Activated CD8-positive, alpha-beta memory T cell treated with anti-CD3 and anti-CD28 coated beads for 36 hours (primary cell): Measurements from ENCODE around the gene KIF25. TPM values are rescaled to one million over a fixed set of nuclear protein-coding genes. Genes with fewer than 3 reads are reported as not detected.
"Not testable (repeated sequence)": the region's sequence is repeated elsewhere in the genome, so short reads cannot be mapped to it uniquely, and the experiment has no call there.

ENCODE experiments used
- CTCF ChIA-PET: fragments of 350-600 bp; sonication (Branson Sonifier 250); formaldehyde crosslinking; loops from one replicate; lab custom pipeline; 2021; ENCODE audit warnings: antibody characterized with exemption; lab: Charles Lee
- POLR2A ChIA-PET: fragments of 350-600 bp; sonication (Branson Sonifier 250); formaldehyde crosslinking; loops from one replicate; lab custom pipeline; 2021; ENCODE audit warnings: antibody characterized with exemption; lab: Charles Lee
- total RNA-seq, 2 experiments: library from RNA; stranded (reverse); gene quantifications; one replicate each; pipeline ENCODE4 v1.2.3, GENCODE V29; 2021

Gene KIF25
- total RNA-seq, 2 experiments from 2014 or later: not detected

DNA sequence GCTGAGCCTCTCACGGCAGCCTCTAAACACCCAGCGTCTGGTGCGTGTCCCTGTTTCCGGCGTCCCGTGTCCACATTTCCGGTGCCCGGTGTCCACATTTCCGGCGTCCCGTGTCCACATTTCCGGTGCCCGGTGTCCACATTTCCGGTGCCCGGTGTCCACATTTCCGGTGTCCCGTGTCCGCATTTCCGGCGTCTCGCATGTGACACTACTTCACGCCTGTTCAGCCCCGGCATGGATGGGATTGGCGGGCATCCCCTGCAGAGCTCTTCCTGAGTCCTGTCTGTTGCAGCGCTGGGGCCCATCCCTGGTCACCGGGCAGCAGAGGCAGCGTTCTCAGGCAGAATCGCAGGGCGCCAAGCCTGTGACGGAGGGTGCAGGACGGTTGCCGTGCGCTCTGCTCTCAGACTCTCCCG, 78.3 kb downstream of the KIF25 start:
- POLR2A ChIA-PET: no interaction called here
- CTCF ChIA-PET: no interaction called here

DNA sequence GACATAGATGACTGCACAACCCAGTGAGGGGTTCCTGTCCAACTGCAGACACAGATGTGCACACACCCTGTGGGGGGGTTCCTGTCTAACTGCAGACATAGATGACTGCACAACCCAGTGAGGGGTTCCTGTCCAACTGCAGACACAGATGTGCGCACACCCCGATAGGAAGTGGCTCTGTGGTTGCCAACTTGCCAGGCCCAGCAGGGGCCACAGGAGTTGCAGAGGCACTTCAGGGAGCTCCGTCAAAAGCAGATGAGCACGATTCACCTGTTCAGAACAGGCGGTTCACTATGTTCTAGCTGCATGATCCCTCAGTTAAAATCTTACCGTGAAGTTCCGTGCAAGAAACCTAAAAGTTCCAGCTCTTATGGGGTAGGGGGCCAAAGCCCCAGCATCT, 79.9 kb downstream of the KIF25 start:
- POLR2A ChIA-PET: not testable (repeated sequence)
- CTCF ChIA-PET: interaction anchor here (0.7 kb wide), 1 partner anchor 185 kb away, joined by 4 read pairs; no protein-coding TSS in a partner anchor

DNA sequence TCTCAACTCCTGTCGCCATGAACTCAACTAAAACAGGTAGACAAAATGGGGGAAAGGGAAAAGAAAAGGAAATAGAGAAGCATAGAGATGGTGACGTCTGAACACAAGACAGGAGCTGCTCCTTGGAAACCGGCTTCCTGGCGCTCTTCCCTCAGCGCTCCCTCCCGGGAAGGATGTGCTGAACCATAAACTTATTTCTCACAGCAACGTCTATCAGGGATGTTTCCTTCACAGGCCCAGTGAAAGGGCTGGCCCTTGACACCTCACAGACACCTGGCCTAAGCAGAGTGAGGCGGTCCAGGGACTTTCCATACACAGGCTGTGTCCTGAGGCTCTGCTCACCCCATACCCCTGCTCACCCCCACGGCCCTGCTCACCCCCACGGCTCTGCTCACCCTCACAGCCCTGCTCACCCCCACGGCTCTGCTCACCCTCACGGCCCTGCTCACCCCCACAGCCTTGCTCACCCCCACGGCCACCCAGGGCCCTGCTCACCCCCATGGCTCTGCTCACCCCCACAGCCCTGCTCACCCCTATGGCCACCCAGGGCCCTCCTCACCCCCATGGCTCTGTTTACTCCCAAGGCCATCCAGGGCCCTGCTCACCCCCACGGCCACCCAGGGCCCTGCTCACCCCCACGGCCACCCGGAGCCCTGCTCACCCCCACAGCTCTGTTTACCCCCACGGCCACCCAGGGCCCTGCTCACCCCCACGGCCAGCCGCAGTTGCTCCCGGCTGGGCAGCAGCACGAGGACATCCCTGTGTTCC, 80.9 kb downstream of the KIF25 start:
- POLR2A ChIA-PET: no interaction called here
- CTCF ChIA-PET: no interaction called here

DNA sequence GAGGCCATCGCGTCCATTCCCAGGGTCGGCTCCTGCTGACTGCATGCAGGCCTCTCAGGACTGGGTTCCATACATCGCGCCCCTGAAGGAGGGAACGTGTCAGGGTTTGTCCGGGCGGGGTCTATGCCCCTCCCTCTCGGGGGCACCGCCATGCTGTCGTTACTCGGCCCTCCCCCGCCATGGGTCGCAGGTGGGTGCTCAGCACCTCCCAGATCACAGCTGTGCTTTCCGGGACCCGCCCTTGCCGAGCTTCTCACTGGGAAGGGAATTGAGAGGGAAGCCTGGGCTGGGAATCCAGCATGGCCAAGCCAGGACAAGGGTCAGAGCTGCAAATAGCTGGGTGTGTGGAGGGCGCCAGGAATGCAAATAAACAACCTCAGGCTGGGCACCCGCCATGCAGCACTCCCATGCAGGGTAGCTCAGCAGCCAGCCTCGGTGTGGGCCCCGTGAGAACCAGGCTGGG, 81.5 kb downstream of the KIF25 start, which contains the start of gene FRMD1:
Gene FRMD1 (minus strand): TSS at position 270 of the 463 bp plus-strand sequence. CDS start 118 bp downstream, at position 152.
- ChIA-PET POLR2A (no interaction called here), CTCF (no interaction called here)

DNA sequence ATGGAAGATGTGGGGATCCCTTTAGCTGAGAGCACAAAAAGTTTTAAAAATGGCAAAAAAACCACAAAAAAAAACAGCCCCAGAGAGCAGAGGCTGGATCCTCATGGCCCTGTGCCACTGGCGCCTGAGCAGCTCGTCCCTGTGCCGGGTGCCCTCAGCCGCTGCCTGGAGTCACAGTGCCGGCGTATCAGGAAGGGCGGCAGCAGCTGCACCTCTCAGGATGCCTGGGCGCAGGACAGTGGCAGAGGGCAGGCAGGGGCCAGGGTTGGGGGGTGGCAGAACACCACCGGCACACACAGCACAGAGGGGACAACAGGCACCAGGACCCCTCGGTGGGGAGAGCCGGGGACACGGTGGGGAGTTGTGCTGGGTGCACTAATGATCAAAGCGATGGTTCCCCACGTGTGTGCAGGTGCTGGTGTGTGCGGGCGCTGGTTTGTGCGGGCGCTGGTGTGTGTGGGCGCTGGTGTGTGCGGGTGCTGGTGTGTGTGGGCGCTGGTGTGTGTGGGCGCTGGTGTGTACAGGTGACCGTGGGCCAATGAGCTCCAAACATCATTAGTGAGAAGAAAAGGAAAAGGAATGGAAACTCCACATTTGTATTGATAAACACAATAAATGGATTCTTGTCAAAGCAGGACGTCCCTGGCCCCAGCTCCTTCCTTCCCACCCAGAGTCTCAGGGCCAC, 83.1 kb downstream of the KIF25 start:
- CTCF ChIA-PET: no interaction called here
- POLR2A ChIA-PET: no interaction called here

DNA sequence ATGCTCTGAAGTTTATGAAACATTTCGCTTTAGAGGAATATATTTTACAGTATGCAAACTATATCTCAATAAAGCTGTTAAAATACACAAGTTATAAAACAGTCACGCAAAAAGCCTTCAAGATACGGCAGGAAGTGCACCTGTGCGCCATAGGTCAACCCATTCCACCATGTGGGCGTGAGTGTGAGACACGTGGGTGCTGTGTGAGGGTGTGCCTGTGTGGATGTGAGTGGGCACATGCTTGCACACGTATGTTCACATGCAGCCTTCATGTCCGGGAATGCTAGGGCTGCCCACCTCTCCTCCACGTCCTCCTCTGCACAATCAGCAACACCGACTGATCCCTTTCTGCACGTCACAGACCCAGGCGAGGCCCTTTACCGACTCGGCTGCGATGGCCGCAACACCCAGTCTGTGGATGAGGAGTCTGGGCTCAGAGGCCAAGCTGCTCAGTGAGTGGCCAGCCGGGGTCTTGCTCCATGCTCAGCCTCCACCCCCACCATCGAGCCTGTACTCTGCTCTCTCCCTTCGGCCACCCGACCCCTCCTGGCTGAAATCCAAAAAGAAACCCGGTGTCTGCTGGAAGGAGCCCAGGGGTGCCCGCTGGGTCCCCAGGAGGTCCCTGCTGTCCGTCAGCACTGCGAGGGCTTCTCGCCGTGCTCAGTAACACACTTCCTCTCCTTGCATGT, 84.5 kb downstream of the KIF25 start:
- CTCF ChIA-PET: no interaction called here

DNA sequence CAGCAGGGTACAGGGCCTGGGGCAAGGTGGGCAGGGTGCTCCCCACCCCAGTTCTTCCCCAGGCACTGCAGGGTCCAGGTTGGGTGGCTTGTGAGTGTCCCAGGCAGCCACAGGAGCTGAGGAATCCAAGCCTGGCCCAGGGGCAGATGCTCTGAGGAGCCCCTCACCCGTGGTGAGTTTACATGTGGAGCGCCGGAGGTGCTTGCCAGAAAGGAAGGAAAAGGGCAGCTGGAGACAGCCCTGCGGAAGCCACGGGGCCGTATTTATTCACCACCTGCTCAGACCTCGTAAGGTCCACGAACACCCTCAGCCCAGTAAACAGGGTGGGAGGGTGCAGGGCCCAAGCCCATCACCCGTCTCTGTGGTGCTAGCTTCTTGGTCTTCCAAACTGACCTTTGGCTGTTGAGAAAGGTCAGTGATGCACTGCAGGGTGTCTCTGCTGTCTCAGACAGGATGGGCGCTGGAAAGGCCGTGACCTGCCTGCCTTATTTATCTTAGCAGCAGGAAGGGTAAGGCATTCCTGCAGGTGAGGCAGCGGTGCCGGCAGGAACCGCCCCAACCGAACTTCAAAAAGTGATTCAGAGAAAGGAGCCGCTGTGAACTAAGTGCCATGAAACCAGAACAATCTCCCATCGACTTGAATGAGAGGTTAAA, 85.5 kb downstream of the KIF25 start:
- CTCF ChIA-PET: no interaction called here
- POLR2A ChIA-PET: no interaction called here

More for the DNA sequence above, 84.5 kb downstream of the KIF25 start:
- POLR2A ChIA-PET: no interaction called here

DNA sequence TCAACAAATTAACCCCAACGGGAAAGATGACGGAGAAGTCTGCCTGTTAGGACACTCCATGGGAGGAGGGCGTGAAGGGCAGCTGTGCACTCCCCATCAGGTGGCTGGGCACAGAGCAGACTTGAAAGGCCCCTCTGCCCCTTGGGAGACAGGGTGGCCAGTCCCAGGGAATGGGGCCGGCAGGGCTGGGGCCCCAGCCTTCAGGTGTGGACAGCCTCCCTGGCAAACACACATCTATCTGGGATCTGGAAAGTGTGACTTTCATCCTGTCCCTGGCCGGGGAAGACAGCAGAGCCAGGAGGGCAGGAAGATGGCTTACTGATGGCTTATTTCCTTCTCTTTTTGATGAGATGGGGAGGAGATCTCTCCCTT, 86.0 kb downstream of the KIF25 start:
- ChIA-PET CTCF (no interaction called here), POLR2A (no interaction called here)

DNA sequence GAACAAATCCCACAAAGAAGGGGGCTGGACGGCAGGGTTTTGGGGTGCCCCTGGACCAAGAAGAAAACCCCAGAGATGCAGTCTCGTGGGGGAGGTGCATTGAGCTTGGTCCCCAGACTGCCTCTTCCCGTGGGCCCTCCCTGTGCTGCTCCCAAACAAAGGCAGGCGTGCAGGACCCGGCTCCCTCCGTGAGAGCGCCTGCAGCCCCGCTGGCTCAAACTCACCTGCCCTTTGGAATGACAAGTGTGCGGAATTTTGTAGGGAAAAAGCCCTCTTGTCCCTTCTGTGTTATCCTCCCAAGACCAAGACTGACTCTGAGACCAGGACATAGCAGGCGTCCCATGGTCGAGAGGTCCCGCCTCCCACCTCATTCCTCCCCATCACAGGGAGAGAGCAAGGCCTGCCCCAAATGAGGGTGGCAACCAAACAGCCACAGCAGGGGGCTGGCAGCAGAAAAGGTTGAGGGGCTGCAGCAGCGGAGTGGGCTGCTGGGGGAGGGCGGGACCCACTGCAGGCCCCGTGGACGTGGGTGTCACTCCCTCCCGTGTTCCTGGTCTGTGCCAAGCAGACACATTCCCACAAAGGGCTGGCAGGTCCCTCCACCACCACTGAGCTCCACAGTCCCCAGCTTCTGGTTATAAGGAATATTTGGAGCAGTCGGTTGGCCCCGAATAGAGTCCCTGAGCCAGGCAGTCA, 87.1 kb downstream of the KIF25 start:
- POLR2A ChIA-PET: no interaction called here
- CTCF ChIA-PET: no interaction called here

DNA sequence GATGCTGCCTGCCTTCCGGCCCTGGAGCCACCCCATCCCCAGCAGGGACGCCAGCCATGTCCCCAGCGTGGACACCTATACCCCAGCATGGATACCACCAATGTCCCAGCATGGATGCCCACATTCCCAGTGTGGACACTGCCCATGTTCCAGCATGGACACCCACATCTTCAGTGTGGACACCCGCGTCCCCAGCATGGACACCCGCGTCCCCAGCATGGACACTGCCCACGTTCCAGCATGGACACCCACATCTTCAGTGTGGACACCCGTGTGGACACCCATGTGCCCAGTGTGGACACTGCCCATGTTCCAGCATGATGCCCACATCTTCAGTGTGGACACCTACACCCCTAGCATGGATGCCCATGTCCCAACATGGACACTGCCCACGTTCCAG, 88.6 kb downstream of the KIF25 start:
- ChIA-PET CTCF (no interaction called here), POLR2A (no interaction called here)

DNA sequence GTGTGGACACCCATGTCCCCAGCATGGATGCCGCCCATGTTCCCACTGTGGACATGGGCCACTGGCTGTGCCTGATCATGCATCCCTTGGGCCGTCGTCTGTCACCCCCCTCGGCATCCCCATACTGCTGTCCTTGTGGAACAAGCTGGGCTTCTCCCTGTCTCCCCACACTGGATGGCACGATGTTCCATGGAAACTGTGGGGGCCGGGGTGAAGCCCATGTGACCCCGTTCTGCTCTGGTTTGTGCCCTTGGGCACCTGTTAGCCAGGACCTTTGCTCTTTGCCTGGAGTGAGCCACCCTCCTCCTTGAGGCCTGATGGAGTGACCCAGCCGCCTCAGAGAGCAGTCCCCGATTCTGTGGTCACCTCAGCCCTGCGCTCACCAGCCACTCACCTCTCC, 89.1 kb downstream of the KIF25 start:
- POLR2A ChIA-PET: no interaction called here
- CTCF ChIA-PET: no interaction called here

DNA sequence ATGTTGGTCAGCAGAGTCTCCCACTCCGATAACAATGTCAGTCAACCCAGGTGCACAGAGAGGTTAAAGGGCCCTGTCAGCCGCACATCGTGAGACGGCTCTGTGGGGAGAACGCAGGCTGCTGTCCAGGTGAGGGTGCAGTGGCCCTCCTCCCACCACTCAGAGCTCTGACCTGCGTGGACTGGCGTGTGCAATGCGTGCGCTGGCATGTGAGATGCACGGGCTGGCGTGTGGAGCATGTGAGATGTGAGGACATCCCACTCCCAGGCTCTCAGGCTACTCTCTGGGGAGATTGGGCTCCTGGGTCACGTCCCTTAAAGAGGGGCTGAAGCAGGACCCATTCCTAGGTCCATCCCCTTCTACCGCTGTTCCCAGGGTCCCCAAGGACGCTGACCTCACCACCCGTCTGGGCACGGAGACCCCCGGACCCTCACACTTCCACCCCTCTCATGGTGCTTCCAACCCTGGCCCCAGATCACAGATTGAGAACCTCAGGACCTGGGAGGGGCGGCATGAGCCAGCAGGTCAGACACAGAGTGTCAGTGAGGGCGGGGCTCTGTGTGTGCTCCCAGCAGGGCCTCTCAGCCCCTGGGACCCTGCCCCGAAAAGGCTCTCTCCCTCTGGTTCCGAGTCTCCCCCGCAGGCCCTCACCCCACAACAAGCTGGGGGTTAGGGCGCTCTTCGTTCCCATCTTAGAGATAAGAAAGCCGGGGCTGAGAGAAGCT, 90.1 kb downstream of the KIF25 start:
- CTCF ChIA-PET: no interaction called here
- POLR2A ChIA-PET: no interaction called here

DNA sequence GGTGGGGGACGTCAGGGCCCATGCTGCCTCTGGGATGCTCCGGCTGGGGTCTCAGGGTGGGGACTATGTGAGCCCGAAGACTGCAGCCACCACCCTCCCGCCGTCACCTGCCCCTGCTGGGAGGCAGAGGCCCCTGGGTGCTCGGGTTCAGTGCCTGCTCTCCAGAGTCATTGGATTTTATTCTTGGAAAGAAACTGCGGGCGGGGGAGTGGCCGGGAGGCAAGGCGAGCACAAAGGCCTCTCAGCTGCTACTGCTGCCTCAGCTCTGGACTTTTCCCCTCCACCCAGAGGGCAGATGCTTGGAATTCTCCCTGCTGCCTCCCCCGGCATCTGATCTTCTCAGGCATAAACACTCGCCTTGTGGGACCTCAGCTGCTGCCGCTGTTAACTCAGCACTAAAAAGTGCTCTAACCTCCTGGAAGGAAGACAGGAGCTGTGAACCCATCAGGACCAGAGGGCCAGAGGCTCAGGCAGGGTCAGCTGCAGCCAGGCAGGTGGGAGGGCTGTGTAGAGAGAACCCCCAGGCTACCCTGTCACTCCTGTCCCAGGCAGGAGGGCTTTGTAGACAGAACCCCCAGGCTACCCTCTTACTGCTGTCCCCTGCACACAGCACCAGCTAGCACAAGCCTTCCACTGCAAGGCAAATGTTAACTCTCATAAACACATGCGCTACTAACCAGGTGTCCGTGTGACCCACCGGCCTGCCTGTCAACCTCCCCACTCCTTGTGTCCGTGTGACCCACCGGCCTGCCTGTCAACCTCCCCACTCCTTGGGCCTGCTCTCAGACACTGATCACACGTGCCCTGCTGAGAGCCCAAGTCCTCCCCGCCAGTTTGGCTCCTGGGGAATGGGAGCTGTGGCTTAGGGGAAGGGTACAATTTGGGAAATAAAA, 90.9 kb downstream of the KIF25 start:
- POLR2A ChIA-PET: no interaction called here
- CTCF ChIA-PET: no interaction called here

DNA sequence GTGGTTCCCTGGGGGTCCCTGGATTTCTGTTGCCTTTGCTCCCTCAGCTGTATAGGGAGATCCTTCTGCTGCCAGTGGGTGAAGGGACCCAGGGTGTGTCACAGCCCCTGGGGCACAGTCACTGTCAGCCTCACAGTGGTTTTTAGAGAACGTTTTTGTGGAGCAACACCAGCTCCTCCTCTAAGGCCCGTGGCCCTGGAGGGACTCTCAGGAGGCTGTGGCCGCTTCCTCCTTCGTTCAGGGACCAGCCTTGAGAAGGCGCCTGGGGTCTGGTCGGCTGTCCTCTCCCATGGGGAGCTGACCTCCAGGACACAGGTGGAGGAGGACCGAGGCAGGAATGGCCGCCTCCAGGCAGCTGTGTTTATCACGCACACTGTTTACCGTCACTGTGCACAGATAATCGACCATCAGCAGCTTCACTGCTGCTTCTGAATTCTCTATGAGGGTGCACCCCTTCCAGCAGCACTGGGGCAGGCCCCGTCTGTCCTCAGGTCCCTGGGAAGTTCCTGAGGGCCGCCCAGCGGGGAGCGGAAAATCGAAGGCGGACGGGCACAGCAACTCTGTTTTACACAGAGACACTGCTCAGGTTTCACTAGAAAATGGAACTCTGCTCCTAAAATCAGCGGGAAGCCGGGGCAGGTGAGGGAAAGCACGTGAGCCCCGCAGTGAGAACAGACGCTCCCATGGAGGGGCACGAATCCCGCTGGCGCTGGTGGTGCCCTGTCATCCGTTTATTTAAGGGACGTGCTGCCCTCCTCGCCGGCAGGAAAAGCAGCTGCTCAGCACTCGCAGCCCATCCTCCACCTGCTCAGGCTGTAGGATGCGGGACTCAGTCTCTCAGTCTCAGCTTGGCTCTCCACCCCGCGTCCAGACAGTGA, 92.0 kb downstream of the KIF25 start:
- POLR2A ChIA-PET: no interaction called here
- CTCF ChIA-PET: no interaction called here

DNA sequence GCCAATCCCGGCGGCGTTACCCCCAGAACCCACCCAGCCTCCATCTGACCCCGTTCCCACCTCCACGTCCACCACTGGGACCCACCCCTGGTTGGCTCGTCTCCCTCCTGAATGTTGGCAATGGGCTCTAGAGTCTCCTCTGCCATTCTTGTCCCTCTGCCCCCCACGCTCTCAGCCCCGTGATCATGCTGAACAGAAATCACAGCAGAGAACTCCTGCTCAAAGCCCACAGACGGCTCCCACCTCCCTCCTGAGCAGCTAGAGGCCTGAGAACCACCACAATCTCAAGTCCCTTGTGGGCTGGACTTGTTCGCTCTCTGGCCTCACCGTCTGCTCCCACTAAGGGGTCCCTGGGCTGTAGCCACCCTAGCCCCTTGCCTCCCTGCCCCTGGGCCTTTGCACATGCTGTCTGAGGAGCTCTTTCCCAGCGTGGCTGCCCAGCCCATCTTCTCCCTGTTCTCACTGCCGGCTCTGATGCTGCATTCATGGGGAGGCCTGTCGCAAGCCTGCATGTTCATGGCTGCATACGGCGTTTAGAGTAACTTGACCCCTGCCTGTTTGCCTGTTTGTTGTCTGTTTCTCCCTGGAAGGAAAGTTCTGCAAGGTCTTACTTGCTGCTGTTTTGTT, 92.7 kb downstream of the KIF25 start:
- ChIA-PET CTCF (no interaction called here), POLR2A (no interaction called here)

DNA sequence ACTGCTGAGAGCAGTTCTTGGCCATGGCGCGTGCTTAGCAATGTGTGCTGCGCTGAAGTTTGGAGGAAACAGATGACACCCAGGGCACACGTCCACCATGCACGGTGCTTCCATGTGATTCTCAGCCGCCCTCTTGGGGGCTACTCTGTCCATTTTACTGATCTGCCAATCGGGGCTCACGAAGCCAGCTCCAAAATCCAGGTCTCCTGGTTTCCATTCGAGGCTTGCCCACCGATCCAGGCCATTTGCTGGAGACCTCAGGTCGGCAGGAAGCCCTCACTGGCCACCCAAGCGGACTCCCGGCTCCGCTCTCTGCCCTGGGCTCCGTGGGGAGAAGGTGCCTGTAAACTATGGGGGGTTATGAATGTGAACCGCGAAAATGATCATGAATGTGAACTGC, 93.2 kb downstream of the KIF25 start:
- POLR2A ChIA-PET: no interaction called here
- CTCF ChIA-PET: no interaction called here
